ENCODE results near the gene TBPL1. TPM values are rescaled to one million over a fixed set of nuclear protein-coding genes. Genes with fewer than 3 reads are reported as not detected.

TBPL1 gene
- total and polyA plus RNA-seq, 12 donors, result 5.1 to 21.0 (median 16.8) TPM

- Histone ChIP-seq H3K36me3 (replicated peaks in 1 of 2) (no peaks in the 10 kb centered on the region), H3K4me3 (no peak overlapping the region), H3K4me1 (replicated peaks in 1 of 2) (no peaks in the 10 kb centered on the region), H3K27me3 (no peaks in the 10 kb centered on the region), H3K9me3 (replicated peaks in 1 of 3) (no peaks in the 10 kb centered on the region), H3K27ac (no peak overlapping the region)
- 77 to 91% (median 87%) methylated on average over 3 of the region's 3 CpGs for WGBS, 4 donors
- intact Hi-C loops (cut with DNase I), result no loop called here
- no peak for DNase-seq
- no peak for TF ChIP-seq POLR2A (IDR thresholded peaks at IDR 0.05)
- no peak for TF ChIP-seq CTCF (IDR thresholded peaks at IDR 0.05)
These were observed 42.3 kb downstream of the TBPL1 start for GRCh38 chr6:133995296-133995695.

GRCh38 chr6:133995758-133996157 lies 42.7 kb downstream of the TBPL1 start:
- Histone ChIP-seq H3K4me3 (no peak overlapping the region), H3K36me3 (replicated peaks in 1 of 2) (no peaks in the 10 kb centered on the region), H3K4me1 (replicated peaks in 1 of 2) (no peaks in the 10 kb centered on the region), H3K9me3 (replicated peaks in 1 of 3) (no peaks in the 10 kb centered on the region), H3K27ac (no peak overlapping the region), H3K27me3 (no peaks in the 10 kb centered on the region)
- 78 to 91% (median 89%) methylated on average over 3 of the region's 3 CpGs for WGBS, 4 donors
- TF ChIP-seq CTCF (IDR thresholded peaks at IDR 0.05) (no peak), POLR2A (IDR thresholded peaks at IDR 0.05) (no peak)
- no peak for DNase-seq
- intact Hi-C loops (cut with DNase I), result no loop called here

- Histone ChIP-seq H3K27ac (no peak overlapping the region), H3K4me1 (replicated peaks in 1 of 2) (no peaks in the 10 kb centered on the region), H3K36me3 (replicated peaks in 1 of 2) (no peaks in the 10 kb centered on the region), H3K4me3 (no peak overlapping the region), H3K9me3 (replicated peaks in 1 of 3) (no peaks in the 10 kb centered on the region), H3K27me3 (no peaks in the 10 kb centered on the region)
- TF ChIP-seq POLR2A (IDR thresholded peaks at IDR 0.05) (no peak), CTCF (IDR thresholded peaks at IDR 0.05) (no peak)
- intact Hi-C loops (cut with DNase I), result no loop called here
- DNase-seq, result no peak
- WGBS, 4 donors, result 92 to 95% (median 93%) methylated on average over 6 of the region's 6 CpGs
These were observed 44.2 kb downstream of the TBPL1 start for GRCh38 chr6:133997267-133997666.

- no peak overlapping the region for H3K4me3 ChIP-seq
- TF ChIP-seq CTCF (IDR thresholded peaks at IDR 0.05) (no peak), POLR2A (IDR thresholded peaks at IDR 0.05) (no peak)
- no peaks in the 10 kb centered on the region for H3K9me3 ChIP-seq (replicated peaks in 1 of 3)
- H3K27ac ChIP-seq, result no peak overlapping the region
- intact Hi-C loops (cut with DNase I), result no loop called here
- H3K27me3 ChIP-seq, result no peaks in the 10 kb centered on the region
- no peak for DNase-seq
- no peaks in the 10 kb centered on the region for H3K36me3 ChIP-seq (replicated peaks in 1 of 2)
- H3K4me1 ChIP-seq (replicated peaks in 1 of 2), result no peaks in the 10 kb centered on the region
These were observed 46.3 kb downstream of the TBPL1 start for GRCh38 chr6:133999305-133999704.

All from adrenal gland (tissue), 12 donors.